Jurkat, Clone E6-1 (cell line): ENCODE data around the gene SRPK2.
"Not testable (repeated sequence)": the region's sequence is repeated elsewhere in the genome, so short reads cannot be mapped to it uniquely, and the experiment has no call there.

Experiments
- DNase-seq: peaks from one replicate; pipeline ENCODE4 v3.0.0-alpha.2; 2011; ENCODE audit warnings: low read depth, low spot score
- H3K4me3 ChIP-seq: 2 replicates; pipeline ENCODE4 v1.5.1; 2011; ENCODE audit warnings: mild to moderate bottlenecking, low read length, control low read depth, moderate library complexity

Gene SRPK2

GRCh38 chr7:105387508-105388355 lies 989 bp downstream of the SRPK2 start:
- H3K4me3 ChIP-seq, result peak overlapping the region; percentile 72
- DNase-seq, result no peak

GRCh38 chr7:105377903-105378302 lies 10.8 kb downstream of the SRPK2 start:
- no peak for DNase-seq

GRCh38 chr7:105376908-105377533 lies 11.7 kb downstream of the SRPK2 start:
- no peak overlapping the region for H3K4me3 ChIP-seq
- DNase-seq, result no peak

More at GRCh38 chr7:105377903-105378302, 10.8 kb downstream of the SRPK2 start:
- H3K4me3 ChIP-seq, result no peak overlapping the region

DNA sequence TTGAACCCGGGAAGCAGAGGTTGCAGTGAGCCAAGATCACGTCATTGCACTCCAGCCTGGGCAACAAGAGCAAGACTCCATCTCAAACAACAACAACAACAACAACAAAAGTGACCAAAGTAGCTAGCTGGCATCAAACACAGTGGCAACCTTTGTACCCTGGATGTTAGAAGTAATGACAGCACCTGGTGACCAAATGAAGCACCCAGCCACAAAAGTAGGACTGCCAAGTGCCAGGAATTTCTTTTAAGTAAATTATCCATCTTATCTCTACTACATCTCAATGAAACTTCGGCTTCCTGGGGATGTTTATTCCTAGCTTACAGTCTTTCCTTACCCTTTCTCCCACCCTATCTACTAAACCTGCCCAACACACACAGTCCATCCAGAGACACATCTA lies 18.8 kb downstream of the SRPK2 start:
- DNase-seq, result no peak
- H3K4me3 ChIP-seq, result no peak overlapping the region

GRCh38 chr7:105367458-105367857 lies 21.3 kb downstream of the SRPK2 start:
- no peak for DNase-seq
- no peak overlapping the region for H3K4me3 ChIP-seq

DNA sequence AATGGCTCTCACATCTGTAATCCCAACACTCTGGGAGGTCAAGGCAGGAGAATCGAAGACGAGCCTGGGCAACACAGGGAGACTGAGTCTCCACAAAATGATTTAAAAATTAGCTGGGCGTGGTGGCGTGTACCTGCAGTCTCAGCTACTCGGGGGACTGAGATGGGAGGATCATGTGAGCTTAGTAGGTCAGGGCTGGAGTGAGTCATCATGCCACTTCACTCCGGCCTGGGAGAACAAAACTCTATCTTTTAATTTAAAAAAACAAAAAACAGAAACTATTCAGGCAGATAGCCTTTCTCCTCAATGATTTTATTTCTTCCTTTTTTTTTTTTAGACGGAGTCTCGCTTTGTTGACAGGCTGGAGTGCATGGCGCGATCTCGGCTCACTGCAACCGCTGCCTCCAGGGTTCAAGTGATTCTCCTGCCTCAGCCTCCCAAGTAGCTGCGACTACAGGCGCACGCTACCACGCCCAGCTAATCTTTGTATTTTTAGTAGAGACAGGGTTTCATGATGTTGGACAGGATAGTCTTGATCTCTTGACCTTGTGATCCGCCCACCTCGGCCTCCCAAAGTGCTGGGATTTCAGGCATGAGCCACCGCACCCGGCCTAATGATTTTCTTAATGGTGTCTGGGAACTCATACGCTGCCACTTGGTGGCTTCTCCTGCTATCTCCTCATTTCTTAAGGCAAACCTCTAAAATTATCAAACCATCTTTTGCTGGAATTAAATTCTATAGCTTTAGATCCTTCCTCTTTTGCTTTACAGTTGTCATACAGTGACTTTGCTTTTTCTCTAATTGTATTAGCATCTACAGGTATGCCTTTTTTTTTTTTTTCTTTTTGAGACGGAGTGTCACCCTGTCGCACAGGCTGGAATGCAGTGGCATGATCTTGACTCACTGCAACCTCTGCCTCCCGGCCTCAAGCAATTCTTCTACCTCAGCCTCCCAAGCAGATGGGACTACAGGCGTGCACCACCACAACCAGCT lies 22.9 kb downstream of the SRPK2 start:
- H3K4me3 ChIP-seq, result no peak overlapping the region
- no peak for DNase-seq

- no peak overlapping the region for H3K4me3 ChIP-seq
- DNase-seq, result no peak
Observed at GRCh38 chr7:105364684-105365083, 24.0 kb downstream of the SRPK2 start.

- DNase-seq, H3K4me3 ChIP-seq: not testable (repeated sequence)
Observed at GRCh38 chr7:105363657-105364056, 25.1 kb downstream of the SRPK2 start.

GRCh38 chr7:105362685-105363084 lies 26.0 kb downstream of the SRPK2 start:
- not testable (repeated sequence) for DNase-seq, H3K4me3 ChIP-seq

- not testable (repeated sequence) for H3K4me3 ChIP-seq, DNase-seq
Observed at GRCh38 chr7:105361995-105362394, 26.7 kb downstream of the SRPK2 start.

- DNase-seq, H3K4me3 ChIP-seq: not testable (repeated sequence)
Observed at GRCh38 chr7:105360149-105360548, 28.6 kb downstream of the SRPK2 start.

GRCh38 chr7:105355701-105356100 lies 33.0 kb downstream of the SRPK2 start:
- no peak for DNase-seq
- H3K4me3 ChIP-seq, result no peak overlapping the region

GRCh38 chr7:105354383-105354782 lies 34.3 kb downstream of the SRPK2 start:
- H3K4me3 ChIP-seq, result no peak overlapping the region
- DNase-seq, result no peak

DNA sequence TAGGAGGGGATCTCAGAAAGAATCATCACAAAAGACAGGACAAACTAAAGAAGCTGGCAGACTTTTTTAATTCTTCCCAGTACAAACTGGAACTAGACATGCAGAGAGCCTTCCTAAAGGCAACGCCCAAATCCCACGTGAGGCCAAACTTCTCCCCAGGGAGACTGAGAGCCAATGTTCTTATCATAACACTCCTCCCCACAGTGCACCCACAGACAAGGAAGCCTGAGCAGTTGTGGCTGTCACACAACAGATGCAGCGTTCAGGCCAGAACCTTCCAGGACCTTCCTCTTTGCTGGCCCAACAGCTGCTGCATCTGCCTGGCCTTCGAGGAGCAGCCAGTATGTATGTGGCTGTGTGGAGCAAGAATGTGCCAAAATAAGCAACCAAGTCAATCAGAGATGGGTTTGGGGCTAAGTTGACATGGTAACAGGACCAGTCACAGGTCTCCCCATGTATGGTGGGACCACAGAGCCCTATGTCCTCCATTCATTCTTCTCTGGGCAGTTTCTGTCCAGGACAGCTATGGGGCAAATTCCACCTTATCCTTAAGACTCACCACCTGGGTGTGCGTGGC lies 34.9 kb downstream of the SRPK2 start:
- H3K4me3 ChIP-seq, result no peak overlapping the region
- DNase-seq, result no peak

DNA sequence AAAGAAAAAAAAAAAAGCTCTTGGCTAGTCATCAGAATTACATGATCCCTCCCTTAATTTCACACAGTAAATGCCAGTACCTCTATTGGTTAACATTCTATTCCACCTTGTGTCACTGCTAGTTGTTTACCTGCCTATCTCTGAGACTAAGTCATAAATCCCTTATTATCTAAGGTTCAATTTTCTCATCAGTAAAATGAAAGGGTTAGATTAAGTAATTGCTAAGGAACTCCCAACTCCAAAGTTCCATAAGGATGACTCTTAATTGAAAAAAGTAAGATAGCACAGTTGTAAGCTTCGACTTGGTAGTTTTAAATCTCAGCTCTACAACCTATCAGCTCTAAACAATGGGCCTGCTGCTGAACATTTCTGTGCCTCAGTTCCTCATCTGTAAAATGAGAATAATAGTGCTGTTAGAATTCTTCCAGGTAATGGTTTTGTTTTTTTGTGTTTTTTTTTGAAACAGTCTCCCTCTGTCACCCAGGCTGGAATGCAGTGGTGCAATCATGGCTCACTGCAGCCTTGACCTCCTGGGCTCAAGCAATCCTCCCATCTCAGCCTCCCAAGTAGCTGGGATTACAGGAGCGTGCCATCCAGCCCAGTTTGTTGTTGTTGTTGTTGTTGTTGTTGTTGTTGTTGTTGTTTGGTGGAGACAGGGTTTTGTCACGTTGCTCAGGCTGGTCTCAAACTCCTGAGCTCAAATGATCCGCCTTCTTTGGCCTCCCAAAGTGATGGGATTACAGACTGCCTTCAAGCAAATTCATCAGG lies 35.6 kb downstream of the SRPK2 start:
- DNase-seq, result no peak
- no peak overlapping the region for H3K4me3 ChIP-seq

- peak overlapping the region; percentile 24 for H3K4me3 ChIP-seq
- DNase-seq, result peak; percentile 97
Observed at GRCh38 chr7:105352018-105352612, 36.6 kb downstream of the SRPK2 start.

- no peak overlapping the region for H3K4me3 ChIP-seq
- DNase-seq, result no peak
Observed at GRCh38 chr7:105350906-105351305, 37.8 kb downstream of the SRPK2 start.

GRCh38 chr7:105348177-105348576 lies 40.5 kb downstream of the SRPK2 start:
- DNase-seq, H3K4me3 ChIP-seq: not testable (repeated sequence)
